Body of pancreas (tissue), 4 donors: ENCODE results near the gene RAB7A. TPM values are rescaled to one million over a fixed set of nuclear protein-coding genes. Genes with fewer than 3 reads are reported as not detected.
A peak's percentile ranks its signal among the peaks of the same experiment; 100 is the strongest.

ENCODE experiments used
- ATAC-seq: fragments of 150-250 bp; one replicate; pipeline ENCODE4 v1.9.1; 2016
- DNase-seq, 4 donors: peaks; one replicate each; pipeline ENCODE4 v3.0.0-alpha.2; 2019
- H3K27ac ChIP-seq, 4 donors: fragments of 200-600 bp; sonication (generic); 1 replicate in 3 of 4; 2 replicates in 1 of 4; pipeline versions ENCODE4 v1.5.1 to v1.6.1; 2016 to 2019; ENCODE audit warnings: mild to moderate bottlenecking in 1 of 4, mixed read lengths in 1 of 4, moderate library complexity in 1 of 4
- H3K27me3 ChIP-seq, 2 donors: fragments of 200-600 bp; sonication (generic); one replicate each; pipeline ENCODE4 v1.6.0; 2016; ENCODE audit warnings: mild to moderate bottlenecking in 1 of 2
- H3K36me3 ChIP-seq, 2 donors: fragments of 200-600 bp; sonication (generic); replicated peaks in 1 of 2; 2 replicates each; pipeline ENCODE4 v1.5.1; 2016; ENCODE audit warnings: low read depth in 2 of 2; ENCODE audit not compliant: insufficient read depth in 1 of 2
- H3K4me1 ChIP-seq: fragments of 200-600 bp; sonication (generic); one replicate; pipeline ENCODE4 v1.6.0; 2016
- H3K4me3 ChIP-seq, 2 donors: fragments of 200-600 bp; sonication (generic); 1 replicate in 1 of 2; 2 replicates in 1 of 2; pipeline ENCODE4 v1.5.1; 2016 to 2019
- H3K9me3 ChIP-seq, 3 donors: fragments of 200-600 bp; sonication (generic); 1 replicate in 2 of 3; 2 replicates in 1 of 3; pipeline ENCODE4 v1.5.1; 2016
- CTCF ChIP-seq, 7 experiments: fragments of 450-650 bp in 4 of 7; fragments of 200-600 bp in 3 of 7; sonication (generic) in 3 of 7; IDR thresholded peaks; one replicate each; pipeline ENCODE4 v1.5.1; 2016 to 2019; ENCODE audit warnings: antibody characterized with exemption in 7 of 7
- POLR2A ChIP-seq, 3 donors: fragments of 450-650 bp; IDR thresholded peaks; one replicate each; pipeline ENCODE4 v1.6.1; 2016; ENCODE audit warnings: antibody characterized with exemption in 3 of 3, mild to moderate bottlenecking in 2 of 3
- WGBS, 2 donors: methylation state at CpG; one replicate each; pipeline ENCODE4 v1.1.5; 2017; 5-methylcytosine and 5-hydroxymethylcytosine counted together
- intact Hi-C: fragments of 100-400 bp; cut with DNase I; formaldehyde crosslinking; loops from one replicate; pipeline ENCODE4 v1.15.1; 2023
- total RNA-seq, 2 donors: library from RNA; depleted of rRNA; stranded (reverse); fragments of >200 nt; gene quantifications; one replicate each; pipeline ENCODE4 v1.1.0, GENCODE V29; 2016

The RAB7A gene
- total RNA-seq, 2 donors from 2014 or later = 45.7 to 64.9 TPM

GRCh38 chr3:128787256-128788253 is 61.6 kb downstream of the RAB7A start:
- intact Hi-C loops = no loop called here
- H3K27me3 ChIP-seq = no peaks in the 10 kb centered on the region
- 72 to 81% methylated on average over 12 of the region's 12 CpGs for WGBS, 2 donors
- DNase-seq (peak in 1 of 4 donors; percentile 35), ATAC-seq (no peak)
- H3K27ac ChIP-seq = no peak overlapping the region
- H3K4me1 ChIP-seq = peaks cover 18% of the 10 kb centered on the region
- H3K36me3 ChIP-seq = no peaks in the 10 kb centered on the region
- no peak for TF ChIP-seq POLR2A (IDR thresholded peaks at IDR 0.05)
- peak in 1 of 7 experiments; percentile 18 for TF ChIP-seq CTCF (IDR thresholded peaks at IDR 0.05)
- H3K4me3 ChIP-seq = no peak overlapping the region
- H3K9me3 ChIP-seq = no peaks in the 10 kb centered on the region

GRCh38 chr3:128788268-128788869 is 62.4 kb downstream of the RAB7A start:
- ATAC-seq = no peak
- no peaks in the 10 kb centered on the region for H3K36me3 ChIP-seq
- H3K9me3 ChIP-seq = no peaks in the 10 kb centered on the region
- WGBS, 2 donors = 85 to 91% methylated on average over 5 of the region's 5 CpGs
- H3K27me3 ChIP-seq = no peaks in the 10 kb centered on the region
- H3K27ac ChIP-seq = no peak overlapping the region
- no peak for TF ChIP-seq CTCF (IDR thresholded peaks at IDR 0.05)
- TF ChIP-seq POLR2A (IDR thresholded peaks at IDR 0.05) = no peak
- H3K4me3 ChIP-seq = no peak overlapping the region
- intact Hi-C loops = no loop called here
- no peak for DNase-seq
- peaks cover 15% of the 10 kb centered on the region for H3K4me1 ChIP-seq

GRCh38 chr3:128794067-128794768 is 68.2 kb downstream of the RAB7A start:
- Histone ChIP-seq H3K27me3 (no peaks in the 10 kb centered on the region), H3K4me1 (peaks cover 21% of the 10 kb centered on the region), H3K4me3 (no peak overlapping the region), H3K36me3 (peaks cover 5 to 9% of the 10 kb centered on the region in 2 donors), H3K27ac (no peak overlapping the region), H3K9me3 (no peaks in the 10 kb centered on the region)
- ATAC-seq = no peak
- no peak for TF ChIP-seq CTCF (IDR thresholded peaks at IDR 0.05)
- no peak for TF ChIP-seq POLR2A (IDR thresholded peaks at IDR 0.05)
- DNase-seq = no peak
- 79 to 80% methylated on average over 2 of the region's 2 CpGs for WGBS, 2 donors
- intact Hi-C loops = loop anchor here (5.0 kb wide), 1 partner anchor 112 kb away; no protein-coding TSS in a partner anchor

GRCh38 chr3:128794770-128795649 is 69.0 kb downstream of the RAB7A start:
- intact Hi-C loops = loop anchor here (5.0 kb wide), 1 partner anchor 113 kb away; no protein-coding TSS in a partner anchor
- no peaks in the 10 kb centered on the region for H3K9me3 ChIP-seq
- TF ChIP-seq POLR2A (IDR thresholded peaks at IDR 0.05) = no peak
- peak; percentile 59 to 81 (median 72) for TF ChIP-seq CTCF (IDR thresholded peaks at IDR 0.05)
- no peak overlapping the region for H3K4me3 ChIP-seq
- 54 to 55% methylated on average over 8 of the region's 8 CpGs for WGBS, 2 donors
- peaks cover 6 to 10% of the 10 kb centered on the region in 2 donors for H3K36me3 ChIP-seq
- H3K4me1 ChIP-seq = peaks cover 21% of the 10 kb centered on the region
- ATAC-seq (peak; percentile 92), DNase-seq (peak; percentile 55 to 71 (median 63))
- H3K27me3 ChIP-seq = no peaks in the 10 kb centered on the region
- no peak overlapping the region for H3K27ac ChIP-seq
